K562 treated with DMSO at 1 percent for 24 hours (cell line): ENCODE data around the gene IL19. TPM values are rescaled to one million over a fixed set of nuclear protein-coding genes. Genes with fewer than 3 reads are reported as not detected.

Experiments
- total RNA-seq: library from RNA; unstranded; fragments of 300-600 nt; gene quantifications from 2 replicates; pipeline ENCODE4 v1.2.3, GENCODE V29; 2022; ENCODE audit warnings: low read depth; ENCODE audit not compliant: insufficient read depth

The IL19 gene, protein sequence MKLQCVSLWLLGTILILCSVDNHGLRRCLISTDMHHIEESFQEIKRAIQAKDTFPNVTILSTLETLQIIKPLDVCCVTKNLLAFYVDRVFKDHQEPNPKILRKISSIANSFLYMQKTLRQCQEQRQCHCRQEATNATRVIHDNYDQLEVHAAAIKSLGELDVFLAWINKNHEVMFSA
- total RNA-seq, result not detected in 2 replicates

DNA sequence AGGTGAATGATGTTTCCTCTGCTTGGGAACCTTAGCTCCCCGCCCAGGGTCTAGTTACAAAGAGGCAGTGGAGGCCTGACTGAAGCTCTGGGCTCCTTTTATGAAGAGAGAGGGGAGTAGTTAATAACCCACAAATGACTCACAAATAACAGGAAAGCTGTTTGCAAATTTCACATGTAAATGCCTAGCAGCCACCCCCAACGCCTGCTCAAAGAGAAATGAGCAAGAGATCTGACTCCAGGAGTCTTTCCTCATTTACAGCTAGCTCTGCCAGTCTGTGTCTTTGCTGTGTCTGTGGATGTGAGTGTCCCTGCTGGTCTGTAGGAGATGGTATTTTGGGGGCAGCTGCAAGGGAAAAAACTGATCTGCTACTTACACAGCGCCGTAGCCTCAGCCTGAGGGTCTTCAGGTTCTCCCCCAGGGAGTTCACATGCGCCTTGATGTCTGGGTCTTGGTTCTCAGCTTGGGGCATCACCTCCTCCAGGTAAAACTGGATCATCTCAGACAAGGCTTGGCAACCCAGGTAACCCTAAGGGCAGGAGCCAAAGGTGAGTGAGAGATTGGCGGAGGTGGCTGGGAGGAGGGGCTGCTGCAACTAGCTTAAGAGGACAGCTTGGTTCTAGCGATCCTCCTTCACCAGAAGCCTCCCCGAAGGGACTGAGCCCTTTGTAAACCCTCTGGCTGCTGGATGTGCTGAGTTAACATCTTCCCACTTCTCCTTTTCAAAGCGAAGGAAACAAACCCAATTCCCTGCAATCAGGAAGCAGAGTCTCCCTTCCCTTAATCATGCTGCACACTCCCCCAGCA is at the start of gene IL19:
Gene IL19, plus strand, starts transcription at position 243 of the 807 bp plus-strand sequence. CDS start 65,890 bp downstream, outside the sequence.

GRCh38 chr1:206772243-206772937 is 1.8 kb downstream of the IL19 start, which contains the start of gene IL10:
TSS of gene IL10 (minus strand) at chr1:206772494. CDS start at chr1:206772435, 59 bp downstream.

DNA sequence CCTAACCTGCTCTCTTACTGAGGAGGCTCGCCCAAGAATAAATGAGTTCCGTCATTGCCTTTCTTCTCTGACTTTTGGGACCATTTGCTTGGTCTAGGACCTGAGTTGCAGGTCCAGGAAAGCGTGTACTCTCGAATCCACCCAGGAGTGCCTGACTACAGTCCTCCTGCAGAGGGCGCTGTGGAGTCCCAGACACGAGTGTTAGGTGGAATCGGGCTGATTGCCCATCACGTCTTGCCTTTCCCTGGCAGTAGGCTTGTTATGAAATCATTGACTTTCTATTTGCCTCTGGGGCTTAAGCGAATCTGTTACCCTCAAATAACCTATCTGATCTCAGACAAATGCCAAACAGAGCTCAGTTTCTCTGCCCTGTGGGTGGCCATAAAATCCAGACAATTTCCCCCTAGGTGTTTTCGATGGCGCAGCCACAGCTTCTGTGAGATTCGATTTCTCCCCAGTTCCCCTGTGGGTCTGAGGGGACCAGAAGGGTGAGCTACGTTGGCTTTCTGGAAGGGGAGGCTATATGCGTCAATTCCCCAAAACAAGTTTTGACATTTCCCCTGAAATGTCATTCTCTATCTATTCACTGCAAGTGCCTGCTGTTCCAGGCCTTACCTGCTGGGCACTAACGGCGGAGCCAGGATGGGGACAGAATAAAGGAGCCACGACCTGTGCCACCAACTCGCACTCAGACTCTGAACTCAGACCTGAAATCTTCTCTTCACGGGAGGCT is 94.5 kb downstream of the IL19 start, which contains the start of gene IL20:
Gene IL20, plus strand, starts transcription at position 685 of the 733 bp plus-strand sequence. CDS start 230 bp downstream, outside the sequence.

Other genes starting within 250 kb of the IL19 start
- gene EIF2D, start 158.3 kb upstream of the IL19 start, total RNA-seq, result 85.7 and 88.2 TPM in 2 replicates
- 20.8 and 22.0 TPM in 2 replicates for gene DYRK3, start 135.2 kb upstream of the IL19 start, total RNA-seq
- 103 and 107 TPM in 2 replicates for gene MAPKAPK2, start 85.9 kb upstream of the IL19 start, total RNA-seq
- gene IL10, start 1.7 kb downstream of the IL19 start, total RNA-seq, result not detected in 2 replicates
- not detected in 2 replicates for gene IL20, start 94.8 kb downstream of the IL19 start, total RNA-seq
- gene IL24, start 126.7 kb downstream of the IL19 start, total RNA-seq, result not detected in 2 replicates
- gene FCMR, start 151.2 kb downstream of the IL19 start, total RNA-seq, result 0.80 and 1.00 TPM in 2 replicates
- 0.19 and 0.49 TPM in 2 replicates for gene PIGR, start 175.7 kb downstream of the IL19 start, total RNA-seq
- not detected in 2 replicates for gene FCAMR, start 199.7 kb downstream of the IL19 start, total RNA-seq